ENCODE measurements around the gene RGS12. TPM values are rescaled to one million over a fixed set of nuclear protein-coding genes. Genes with fewer than 3 reads are reported as not detected.
A peak's percentile ranks its signal among the peaks of the same experiment; 100 is the strongest.

RGS12 gene
- total and polyA plus RNA-seq, 10 donors, result 7.5 to 36.2 (median 20.1) TPM

- H3K4me3 ChIP-seq, result no peak overlapping the region
- TF ChIP-seq POLR2A (IDR thresholded peaks at IDR 0.05) (no peak), CTCF (IDR thresholded peaks at IDR 0.05 in 8 of 11, conservative IDR thresholded peaks at IDR 0.05 in 3 of 11) (no peak), POLR2AphosphoS5 (IDR thresholded peaks at IDR 0.05) (no peak)
- peaks cover 7 to 59% (median 38%) of the 10 kb centered on the region in 6 donors for H3K4me1 ChIP-seq
- H3K9me3 ChIP-seq, result no peaks in the 10 kb centered on the region
- intact Hi-C loops (cut with DNase I; ENCODE audit: low total_unique reads), result no loop called here
- WGBS, 5 donors, result 80 to 86% (median 80%) methylated on average over 7 to 8 of the region's 8 CpGs
- no peak overlapping the region for H3K27ac ChIP-seq
- no peaks in the 10 kb centered on the region for H3K36me3 ChIP-seq
- no peak for DNase-seq
- peaks cover 0 to 8% (median 0%) of the 10 kb centered on the region in 7 donors for H3K27me3 ChIP-seq (replicated peaks in 1 of 7)
Measured at GRCh38 chr4:3296651-3297050, 3.8 kb downstream of the RGS12 start.

GRCh38 chr4:3297066-3297859 is 4.4 kb downstream of the RGS12 start:
- H3K27ac ChIP-seq, result no peak overlapping the region
- no peak for TF ChIP-seq POLR2AphosphoS5 (IDR thresholded peaks at IDR 0.05)
- TF ChIP-seq POLR2A (IDR thresholded peaks at IDR 0.05), result no peak
- TF ChIP-seq CTCF (IDR thresholded peaks at IDR 0.05 in 8 of 11, conservative IDR thresholded peaks at IDR 0.05 in 3 of 11), result no peak
- 91 to 94% (median 93%) methylated on average over 13 of the region's 13 CpGs for WGBS, 5 donors
- DNase-seq, result no peak
- peaks cover 10 to 59% (median 39%) of the 10 kb centered on the region in 6 donors for H3K4me1 ChIP-seq
- no peaks in the 10 kb centered on the region for H3K9me3 ChIP-seq
- H3K27me3 ChIP-seq (replicated peaks in 1 of 7), result peaks cover 0 to 2% (median 0%) of the 10 kb centered on the region in 7 donors
- no peaks in the 10 kb centered on the region for H3K36me3 ChIP-seq
- intact Hi-C loops (cut with DNase I; ENCODE audit: low total_unique reads), result no loop called here
- H3K4me3 ChIP-seq, result no peak overlapping the region

- Histone ChIP-seq H3K9me3 (no peaks in the 10 kb centered on the region), H3K27me3 (replicated peaks in 1 of 7) (no peaks in the 10 kb centered on the region), H3K4me3 (no peak overlapping the region), H3K36me3 (no peaks in the 10 kb centered on the region), H3K4me1 (peaks cover 12 to 67% (median 47%) of the 10 kb centered on the region in 6 donors), H3K27ac (no peak overlapping the region)
- 61 to 75% (median 71%) methylated on average over 9 of the region's 9 CpGs for WGBS, 5 donors
- intact Hi-C loops (cut with DNase I; ENCODE audit: low total_unique reads), result no loop called here
- DNase-seq, result peak; percentile 42
- TF ChIP-seq CTCF (IDR thresholded peaks at IDR 0.05 in 8 of 11, conservative IDR thresholded peaks at IDR 0.05 in 3 of 11) (no peak), POLR2A (IDR thresholded peaks at IDR 0.05) (no peak), POLR2AphosphoS5 (IDR thresholded peaks at IDR 0.05) (no peak)
Measured at GRCh38 chr4:3299122-3299975, 6.5 kb downstream of the RGS12 start.

All from spleen (tissue), 11 donors.